H1 (cell line): ENCODE data around the gene ZDHHC20. TPM values are rescaled to one million over a fixed set of nuclear protein-coding genes. Genes with fewer than 3 reads are reported as not detected.

Source experiments
- CTCF ChIA-PET: fragments of 300-600 bp; sonication (Branson Sonifier 250); formaldehyde crosslinking; loops from one replicate; lab custom pipeline; 2021; ENCODE audit not compliant: partially characterized antibody; lab: Charles Lee
- POLR2A ChIA-PET: fragments of 300-600 bp; sonication (Branson Sonifier 250); formaldehyde crosslinking; loops from one replicate; lab custom pipeline; 2021; ENCODE audit warnings: inconsistent platforms; ENCODE audit not compliant: partially characterized antibody; lab: Charles Lee
- DNase-seq, 2 experiments: peaks; one replicate each; pipeline versions ENCODE4 v3.0.0 to v3.0.0-alpha.2; 2010 to 2022; ENCODE audit warnings: low spot score in 2 of 2, low read depth in 1 of 2, mixed read lengths in 1 of 2
- FAIRE-seq: peaks from 2 replicates; lab custom pipeline; 2011; peaks lifted over from hg19 to GRCh38; lab: Jason Lieb, UNC
- H2AFZ ChIP-seq: 2 replicates; pipeline ENCODE4 v1.8.1; 2012; ENCODE audit warnings: low read length, inconsistent platforms
- H2AK5ac ChIP-seq: 2 replicates; pipeline ENCODE4 v1.6.1; 2013; ENCODE audit warnings: low read depth, low read length
- H2BK120ac ChIP-seq: replicated peaks from 2 replicates; pipeline ENCODE3; 2013; ENCODE audit warnings: low read depth, low read length, inconsistent platforms
- H2BK12ac ChIP-seq: 2 replicates; pipeline ENCODE4 v1.6.1; 2013; ENCODE audit warnings: low read depth, low read length
- H2BK15ac ChIP-seq: 2 replicates; pipeline ENCODE4 v1.6.1; 2013; ENCODE audit warnings: low read length
- H2BK20ac ChIP-seq: 2 replicates; pipeline ENCODE4 v1.6.1; 2013; ENCODE audit warnings: low read length
- H2BK5ac ChIP-seq: 2 replicates; pipeline ENCODE4 v1.6.1; 2013; ENCODE audit warnings: low read depth, low read length
- H3K14ac ChIP-seq: 2 replicates; pipeline ENCODE4 v1.6.1; 2013; ENCODE audit warnings: inconsistent platforms; ENCODE audit not compliant: insufficient read length
- H3K18ac ChIP-seq: 2 replicates; pipeline ENCODE4 v1.6.1; 2013; ENCODE audit warnings: low read length; ENCODE audit errors: extremely low read depth
- H3K23ac ChIP-seq: 2 replicates; pipeline ENCODE4 v1.6.1; 2013; ENCODE audit warnings: inconsistent platforms; ENCODE audit not compliant: insufficient read length
- H3K23me2 ChIP-seq: 2 replicates; pipeline ENCODE4 v1.6.1; 2013; ENCODE audit warnings: low read depth, low read length
- H3K27ac ChIP-seq: 2 replicates; pipeline ENCODE4 v1.6.1; 2011; ENCODE audit warnings: low read depth, low read length, inconsistent platforms
- H3K27me3 ChIP-seq, 4 experiments: replicated peaks in 1 of 4; 1 replicate in 1 of 4; 2 replicates in 3 of 4; pipeline versions ENCODE4 v1.6.1 to v1.8.1; 2011 to 2013; ENCODE audit warnings: low read length in 3 of 4, mild to moderate bottlenecking in 3 of 4, inconsistent platforms in 2 of 4, mixed read lengths in 2 of 4, moderate library complexity in 1 of 4; ENCODE audit not compliant: control insufficient read depth in 3 of 4, insufficient read depth in 3 of 4; ENCODE audit errors: extremely low read depth in 1 of 4
- H3K36me3 ChIP-seq, 4 experiments: 2 replicates each; pipeline versions ENCODE4 v1.6.1 to v1.8.1; 2011 to 2013; ENCODE audit warnings: mild to moderate bottlenecking in 4 of 4, low read length in 3 of 4, moderate library complexity in 2 of 4, control low read depth in 1 of 4, inconsistent platforms in 1 of 4; ENCODE audit not compliant: insufficient read depth in 4 of 4, control insufficient read depth in 2 of 4
- H3K4ac ChIP-seq: replicated peaks from 2 replicates; pipeline ENCODE3; 2013; ENCODE audit warnings: low read length, low read depth, mixed read lengths, inconsistent platforms; ENCODE audit not compliant: insufficient read length
- H3K4me1 ChIP-seq, 4 experiments: replicated peaks in 1 of 4; 1 replicate in 1 of 4; 2 replicates in 3 of 4; pipeline versions ENCODE4 v1.6.1 to v1.8.1; 2011 to 2013; ENCODE audit warnings: low read length in 3 of 4, inconsistent platforms in 2 of 4, mixed read lengths in 1 of 4; ENCODE audit not compliant: insufficient read depth in 4 of 4, control insufficient read depth in 3 of 4
- H3K4me2 ChIP-seq, 2 experiments: 2 replicates each; pipeline versions ENCODE4 v1.6.1 to v1.8.1; 2011 to 2013; ENCODE audit warnings: low read depth in 2 of 2, low read length in 2 of 2, control low read depth in 1 of 2, inconsistent platforms in 1 of 2, mild to moderate bottlenecking in 1 of 2; ENCODE audit not compliant: insufficient read depth in 1 of 2
- H3K4me3 ChIP-seq, 4 experiments: fragments of 200-600, 300-600 bp in 1 of 4; sonication (generic), shearing (Covaris generic), sonication (Bioruptor Twin) in 1 of 4; 2 replicates each; pipeline versions ENCODE4 v1.5.1 to v1.8.1; 2011 to 2016; ENCODE audit warnings: low read length in 4 of 4, low read depth in 3 of 4, control low read depth in 2 of 4, inconsistent platforms in 2 of 4, mild to moderate bottlenecking in 2 of 4, mixed read lengths in 1 of 4, moderate library complexity in 1 of 4; ENCODE audit not compliant: insufficient read depth in 2 of 4; ENCODE audit errors: extremely low read depth in 1 of 4
- H3K56ac ChIP-seq: replicated peaks from 2 replicates; pipeline ENCODE3; 2013; ENCODE audit warnings: low read depth, mild to moderate bottlenecking, mixed read lengths, low read length, inconsistent platforms; ENCODE audit not compliant: insufficient read length
- H3K79me1 ChIP-seq: 2 replicates; pipeline ENCODE4 v1.6.1; 2013; ENCODE audit warnings: low read depth, low read length, control low read depth
- H3K79me2 ChIP-seq, 2 experiments: 2 replicates each; pipeline versions ENCODE4 v1.6.1 to v1.8.1; 2012 to 2013; ENCODE audit warnings: low read length in 2 of 2, mild to moderate bottlenecking in 2 of 2, inconsistent platforms in 1 of 2; ENCODE audit not compliant: insufficient read depth in 2 of 2, control insufficient read depth in 1 of 2
- H3K9ac ChIP-seq, 4 experiments: replicated peaks in 1 of 4; 1 replicate in 1 of 4; 2 replicates in 3 of 4; pipeline versions ENCODE4 v1.6.1 to v1.8.1; 2011 to 2013; ENCODE audit warnings: low read depth in 3 of 4, low read length in 3 of 4, control low read depth in 2 of 4, mild to moderate bottlenecking in 2 of 4, moderate library complexity in 2 of 4, inconsistent platforms in 1 of 4; ENCODE audit errors: extremely low read depth in 1 of 4
- H3K9me3 ChIP-seq, 2 experiments: 2 replicates each; pipeline versions ENCODE4 v1.6.1 to v1.8.1; 2012 to 2013; ENCODE audit warnings: mild to moderate bottlenecking in 2 of 2, moderate library complexity in 2 of 2, control low read depth in 1 of 2, inconsistent platforms in 1 of 2, low read depth in 1 of 2, low read length in 1 of 2, mixed read lengths in 1 of 2; ENCODE audit not compliant: insufficient read depth in 2 of 2
- H4K20me1 ChIP-seq, 2 experiments: replicated peaks in 1 of 2; 2 replicates each; pipeline versions ENCODE3 to v1.8.1; 2011 to 2013; ENCODE audit warnings: inconsistent platforms in 2 of 2, low read length in 2 of 2, mild to moderate bottlenecking in 1 of 2; ENCODE audit not compliant: insufficient read depth in 2 of 2, control insufficient read depth in 1 of 2
- H4K5ac ChIP-seq: 2 replicates; pipeline ENCODE4 v1.6.1; 2013; ENCODE audit warnings: low read length, low read depth, mixed read lengths, inconsistent platforms; ENCODE audit not compliant: insufficient read length
- H4K8ac ChIP-seq: 2 replicates; pipeline ENCODE4 v1.8.0; 2013; ENCODE audit warnings: mild to moderate bottlenecking, moderate library complexity, low read length, inconsistent platforms; ENCODE audit not compliant: insufficient read depth; ENCODE audit errors: extremely low read depth
- H4K91ac ChIP-seq: replicated peaks from 2 replicates; pipeline ENCODE3; 2013; ENCODE audit warnings: low read length, mixed read lengths, inconsistent platforms; ENCODE audit not compliant: insufficient read length
- ASH2L ChIP-seq: fragments of 200-600, 300-600 bp; sonication (generic); IDR thresholded peaks from one replicate; pipeline ENCODE4 v1.7.1; 2017; ENCODE audit warnings: low read length
- JUN ChIP-seq: IDR thresholded peaks from 2 replicates; pipeline ENCODE4 v1.6.1; 2011; ENCODE audit warnings: low read depth, mild to moderate bottlenecking, improper control_type of control experiment, low read length
- KDM1A ChIP-seq: fragments of 200-600, 300-600 bp; sonication (generic); IDR thresholded peaks from 2 replicates; pipeline ENCODE4 v1.7.1; 2016; ENCODE audit warnings: mild to moderate bottlenecking, low read length, borderline replicate concordance
- NANOG ChIP-seq: IDR thresholded peaks from 2 replicates; pipeline ENCODE4 v1.6.1; 2011; ENCODE audit warnings: low read length, low read depth, mild to moderate bottlenecking, inconsistent platforms; ENCODE audit not compliant: insufficient read depth, poor library complexity, severe bottlenecking
- POLR2A ChIP-seq, 2 experiments: IDR thresholded peaks; 1 replicate in 1 of 2; 2 replicates in 1 of 2; pipeline ENCODE4 v1.6.1; 2011; ENCODE audit warnings: low read depth in 2 of 2, low read length in 2 of 2, mild to moderate bottlenecking in 2 of 2; ENCODE audit errors: control extremely low read depth in 1 of 2
- POU5F1 ChIP-seq: IDR thresholded peaks from 2 replicates; pipeline ENCODE4 v1.6.1; 2011; ENCODE audit warnings: low read depth, mild to moderate bottlenecking, low read length, moderate library complexity
- RAD21 ChIP-seq, 2 experiments: IDR thresholded peaks in 1 of 2; conservative IDR thresholded peaks in 1 of 2; 2 replicates each; pipeline ENCODE4 v1.6.1; 2011; ENCODE audit warnings: low read depth in 2 of 2, low read length in 2 of 2, improper control_type of control experiment in 1 of 2, inconsistent platforms in 1 of 2, mild to moderate bottlenecking in 1 of 2, moderate library complexity in 1 of 2
- SIN3A ChIP-seq, 2 experiments: IDR thresholded peaks in 1 of 2; conservative IDR thresholded peaks in 1 of 2; 2 replicates each; pipeline ENCODE4 v1.6.1; 2011 to 2012; ENCODE audit warnings: low read length in 2 of 2, improper control_type of control experiment in 1 of 2, low read depth in 1 of 2, mild to moderate bottlenecking in 1 of 2
- WGBS, 2 experiments: shearing (Covaris generic) in 1 of 2; methylation state at CpG; one replicate each; pipeline versions ENCODE4 v1.1.6 to v1.1.7; 2013 to 2015; ENCODE audit warnings: low lambda C conversion rate in 2 of 2, mixed read lengths in 2 of 2, inconsistent platforms in 1 of 2, low coverage in 1 of 2, missing lambda C conversion rate in 1 of 2; ENCODE audit not compliant: insufficient replicate concordance in 2 of 2, insufficient coverage in 1 of 2, insufficient read length in 1 of 2; ENCODE audit errors: extremely low coverage in 1 of 2, missing lambda C conversion rate in 1 of 2; 5-methylcytosine and 5-hydroxymethylcytosine counted together
- polyA plus RNA-seq, 7 experiments: library from polyadenylated mRNA; depleted of rRNA in 3 of 7; stranded (reverse) in 5 of 7; unstranded in 2 of 7; fragments of >200 nt in 5 of 7; fragments of 200-250 nt in 2 of 7; gene quantifications; 1 replicate in 5 of 7; 2 replicates in 1 of 7; 4 replicates in 1 of 7; pipeline versions ENCODE4 v1.2.1 to v1.2.3, GENCODE V29; 2011 to 2013; ENCODE audit warnings: missing spikeins in 2 of 7, mixed read lengths in 2 of 7
- total RNA-seq: library from RNA; stranded (reverse); fragmentation: NEBNext Ultra II Directional; extraction: Animal tissue kit (Norgen Biotek cat#: 25700); gene quantifications from 2 replicates; pipeline ENCODE4 v1.2.1, GENCODE V29; 2021

The ZDHHC20 gene
- total and polyA plus RNA-seq, 2 of the 8 experiments (the other 6 are each of a cell fraction or from before 2014, with no cell fraction given), result 16.4 to 89.0 TPM

GRCh38 chr13:21371011-21371410, 88.1 kb downstream of the ZDHHC20 start:
- 84% methylated on average over 7 of the region's 7 CpGs; no CpG with 5 or more reads in 1 of the 2 experiments for WGBS, 2 experiments
- Histone ChIP-seq H4K91ac (no peak overlapping the region), H3K56ac (no peak overlapping the region), H2BK120ac (no peak overlapping the region), H2AFZ (no peak overlapping the region), H3K9me3 (no peaks in the 10 kb centered on the region), H2AK5ac (no peak overlapping the region), H4K8ac (no peak overlapping the region), H4K20me1 (no peaks in the 10 kb centered on the region), H2BK12ac (no peak overlapping the region), H3K4me3 (no peak overlapping the region), H3K4me2 (no peak overlapping the region), H3K4me1 (no peaks in the 10 kb centered on the region), H3K23ac (no peak overlapping the region), H3K4ac (no peak overlapping the region), H3K18ac (no peak overlapping the region), H3K23me2 (no peaks in the 10 kb centered on the region), H3K79me2 (no peaks in the 10 kb centered on the region), H4K5ac (no peak overlapping the region), H3K27ac (no peak overlapping the region), H2BK5ac (no peak overlapping the region), H2BK20ac (no peak overlapping the region), H3K14ac (no peak overlapping the region), H3K36me3 (peaks cover 0 to 13% (median 0%) of the 10 kb centered on the region in 4 experiments; a peak in 3 of 8 replicates), H3K79me1 (no peaks in the 10 kb centered on the region), H3K27me3 (no peaks in the 10 kb centered on the region), H3K9ac (no peak overlapping the region), H2BK15ac (no peak overlapping the region)
- FAIRE-seq (no peak), DNase-seq (no peak)
- ChIA-PET POLR2A (interaction anchor here (0.9 to 1.3 kb wide), 3 partner anchors 9 to 32 kb away, joined by 3 to 4 read pairs (median 3); no protein-coding TSS in a partner anchor), CTCF (interaction anchor here (0.6 to 1.7 kb wide), 2 partner anchors 19 to 73 kb away, joined by 3 to 4 read pairs; no protein-coding TSS in a partner anchor)
- TF ChIP-seq NANOG (no peak), ASH2L (no peak), POU5F1 (no peak), SIN3A (conservative IDR thresholded peaks at IDR 0.05 in 1 of 2, IDR thresholded peaks at IDR 0.05 in 1 of 2; ENCODE audit: low read depth in 1 of 2, low read length in 2 of 2) (no peak), RAD21 (IDR thresholded peaks at IDR 0.05 in 1 of 2, conservative IDR thresholded peaks at IDR 0.05 in 1 of 2; ENCODE audit: low read depth in 2 of 2, low read length in 2 of 2) (no peak), KDM1A (no peak), JUN (no peak), POLR2A (IDR thresholded peaks at IDR 0.05; ENCODE audit: control extremely low read depth in 1 of 2, low read depth in 2 of 2, low read length in 2 of 2) (no peak)
